ENCODE measurements around the gene HPCAL1.

- TF ChIP-seq CTCF (conservative IDR thresholded peaks at IDR 0.05; ENCODE audit: low read length) (peak; percentile 64; the same call in 1 of the 2 replicates), EZH2phosphoT487 (IDR thresholded peaks at IDR 0.05; ENCODE audit: borderline replicate concordance) (no peak)
Observed at GRCh38 chr2:10305715-10306114, 3.0 kb downstream of the HPCAL1 start.

Measured in Loucy (cell line).